Activated CD8-positive, alpha-beta T cell treated with anti-CD3 and anti-CD28 coated beads for 36 hours (primary cell): ENCODE measurements around the gene MYBPC1. TPM values are rescaled to one million over a fixed set of nuclear protein-coding genes. Genes with fewer than 3 reads are reported as not detected.

Source experiments
- ATAC-seq: fragments of 200-7000 bp; cut with Tn5 transposase; one replicate; pipeline ENCODE4 v1.10.0; 2021; ENCODE audit warnings: mild to moderate bottlenecking, moderate library complexity
- CTCF ChIA-PET: fragments of 350-600 bp; sonication (Branson Sonifier 250); formaldehyde crosslinking; loops from one replicate; lab custom pipeline; 2021; ENCODE audit warnings: antibody characterized with exemption; lab: Charles Lee
- POLR2A ChIA-PET: fragments of 350-600 bp; sonication (Branson Sonifier 250); formaldehyde crosslinking; loops from one replicate; lab custom pipeline; 2021; ENCODE audit warnings: antibody characterized with exemption; lab: Charles Lee
- DNase-seq: peaks from one replicate; pipeline ENCODE4 v3.0.0-alpha.2; 2020
- H3K27ac Mint-ChIP-seq: one replicate; pipeline ENCODE4 v1.8.0; 2021; ENCODE audit warnings: mild to moderate bottlenecking, mixed read lengths
- H3K27me3 Mint-ChIP-seq: one replicate; pipeline ENCODE4 v1.8.0; 2021; ENCODE audit warnings: mixed read lengths
- H3K36me3 Mint-ChIP-seq: one replicate; pipeline ENCODE4 v1.8.0; 2021; ENCODE audit warnings: low read depth, mixed read lengths
- H3K4me1 Mint-ChIP-seq: one replicate; pipeline ENCODE4 v1.8.0; 2021; ENCODE audit warnings: low read depth, mixed read lengths
- H3K4me3 Mint-ChIP-seq: one replicate; pipeline ENCODE4 v1.8.0; 2021; ENCODE audit warnings: mild to moderate bottlenecking, moderate library complexity, mixed read lengths
- H3K9me3 Mint-ChIP-seq: one replicate; pipeline ENCODE4 v1.8.0; 2021; ENCODE audit warnings: mixed read lengths
- CTCF ChIP-seq: fragments of 200-600 bp; IDR thresholded peaks from one replicate; pipeline ENCODE4 v1.8.0; 2022; ENCODE audit warnings: antibody characterized with exemption, mild to moderate bottlenecking
- intact Hi-C: fragments of 100-400 bp; cut with micrococcal nuclease; formaldehyde crosslinking; loops from one replicate; pipeline ENCODE4 v1.10.0; 2022
- total RNA-seq, 2 experiments: library from RNA; stranded (reverse); gene quantifications; one replicate each; pipeline ENCODE4 v1.2.3, GENCODE V29; 2021

The MYBPC1 gene
- total RNA-seq, 2 experiments from 2014 or later: not detected

- no peak for TF ChIP-seq CTCF
- Mint-ChIP-seq H3K4me1 (no peaks in the 10 kb centered on the region), H3K27ac (no peak overlapping the region), H3K9me3 (no peaks in the 10 kb centered on the region), H3K36me3 (no peaks in the 10 kb centered on the region), H3K4me3 (no peak overlapping the region), H3K27me3 (peaks cover 3% of the 10 kb centered on the region)
- no peak for ATAC-seq
- intact Hi-C loops: no loop called here
- ChIA-PET CTCF (interaction anchor here (1.1 kb wide), 1 partner anchor 73 kb away, joined by 3 read pairs; no protein-coding TSS in a partner anchor), POLR2A (no interaction called here)
- peak; percentile 10 for DNase-seq
These were observed 68.5 kb downstream of the MYBPC1 start for GRCh38 chr12:101663298-101663697.

- no peak for TF ChIP-seq CTCF
- peaks cover 2% of the 10 kb centered on the region for H3K4me1 Mint-ChIP-seq
- no peak overlapping the region for H3K27ac Mint-ChIP-seq
- peaks cover 1% of the 10 kb centered on the region for H3K27me3 Mint-ChIP-seq
- ChIA-PET CTCF (no interaction called here), POLR2A (no interaction called here)
- no peaks in the 10 kb centered on the region for H3K9me3 Mint-ChIP-seq
- ATAC-seq (no peak), DNase-seq (no peak)
- no peak overlapping the region for H3K4me3 Mint-ChIP-seq
- intact Hi-C loops: no loop called here
- no peaks in the 10 kb centered on the region for H3K36me3 Mint-ChIP-seq
These were observed 70.2 kb downstream of the MYBPC1 start for GRCh38 chr12:101664992-101665391.

GRCh38 chr12:101666052-101666728, 71.4 kb downstream of the MYBPC1 start:
- no peak for TF ChIP-seq CTCF
- Mint-ChIP-seq H3K9me3 (no peaks in the 10 kb centered on the region), H3K36me3 (no peaks in the 10 kb centered on the region), H3K27me3 (peaks cover 1% of the 10 kb centered on the region), H3K4me3 (no peak overlapping the region), H3K27ac (no peak overlapping the region), H3K4me1 (peaks cover 12% of the 10 kb centered on the region)
- ChIA-PET POLR2A (no interaction called here), CTCF (interaction anchor here (1.0 kb wide), 1 partner anchor 17 kb away, joined by 3 read pairs; no protein-coding TSS in a partner anchor)
- ATAC-seq (no peak), DNase-seq (no peak)
- intact Hi-C loops: no loop called here

GRCh38 chr12:101667591-101667990, 72.8 kb downstream of the MYBPC1 start:
- intact Hi-C loops: no loop called here
- no peak for DNase-seq
- H3K4me3 Mint-ChIP-seq: no peak overlapping the region
- peaks cover 1% of the 10 kb centered on the region for H3K27me3 Mint-ChIP-seq
- no peaks in the 10 kb centered on the region for H3K36me3 Mint-ChIP-seq
- H3K27ac Mint-ChIP-seq: no peak overlapping the region
- TF ChIP-seq CTCF: no peak
- no peaks in the 10 kb centered on the region for H3K9me3 Mint-ChIP-seq
- no peak for ATAC-seq
- ChIA-PET CTCF (interaction anchor here (1.7 kb wide), 1 partner anchor 173 kb away, joined by 5 read pairs; no protein-coding TSS in a partner anchor), POLR2A (no interaction called here)
- peaks cover 19% of the 10 kb centered on the region for H3K4me1 Mint-ChIP-seq

GRCh38 chr12:101670007-101670671, 75.4 kb downstream of the MYBPC1 start:
- Mint-ChIP-seq H3K27ac (no peak overlapping the region), H3K4me1 (peaks cover 19% of the 10 kb centered on the region), H3K36me3 (no peaks in the 10 kb centered on the region), H3K27me3 (peaks cover 1% of the 10 kb centered on the region), H3K4me3 (no peak overlapping the region), H3K9me3 (no peaks in the 10 kb centered on the region)
- ChIA-PET POLR2A (interaction anchor here (0.6 kb wide), 1 partner anchor 8 kb away, joined by 3 read pairs; no protein-coding TSS in a partner anchor), CTCF (interaction anchor here (0.7 to 1.1 kb wide), 7 partner anchors 12 to 170 kb away, joined by 3 to 9 read pairs (median 3); no protein-coding TSS in a partner anchor)
- TF ChIP-seq CTCF: peak; percentile 39
- DNase-seq (peak; percentile 70), ATAC-seq (peak; percentile 79)
- intact Hi-C loops: no loop called here
